ENCODE results near the gene NANOS3. TPM values are rescaled to one million over a fixed set of nuclear protein-coding genes. Genes with fewer than 3 reads are reported as not detected.

The NANOS3 gene
- total and polyA plus RNA-seq, 9 of the 15 experiments (the other 6 are each of a cell fraction or from before 2014, with no cell fraction given) = not detected

DNA sequence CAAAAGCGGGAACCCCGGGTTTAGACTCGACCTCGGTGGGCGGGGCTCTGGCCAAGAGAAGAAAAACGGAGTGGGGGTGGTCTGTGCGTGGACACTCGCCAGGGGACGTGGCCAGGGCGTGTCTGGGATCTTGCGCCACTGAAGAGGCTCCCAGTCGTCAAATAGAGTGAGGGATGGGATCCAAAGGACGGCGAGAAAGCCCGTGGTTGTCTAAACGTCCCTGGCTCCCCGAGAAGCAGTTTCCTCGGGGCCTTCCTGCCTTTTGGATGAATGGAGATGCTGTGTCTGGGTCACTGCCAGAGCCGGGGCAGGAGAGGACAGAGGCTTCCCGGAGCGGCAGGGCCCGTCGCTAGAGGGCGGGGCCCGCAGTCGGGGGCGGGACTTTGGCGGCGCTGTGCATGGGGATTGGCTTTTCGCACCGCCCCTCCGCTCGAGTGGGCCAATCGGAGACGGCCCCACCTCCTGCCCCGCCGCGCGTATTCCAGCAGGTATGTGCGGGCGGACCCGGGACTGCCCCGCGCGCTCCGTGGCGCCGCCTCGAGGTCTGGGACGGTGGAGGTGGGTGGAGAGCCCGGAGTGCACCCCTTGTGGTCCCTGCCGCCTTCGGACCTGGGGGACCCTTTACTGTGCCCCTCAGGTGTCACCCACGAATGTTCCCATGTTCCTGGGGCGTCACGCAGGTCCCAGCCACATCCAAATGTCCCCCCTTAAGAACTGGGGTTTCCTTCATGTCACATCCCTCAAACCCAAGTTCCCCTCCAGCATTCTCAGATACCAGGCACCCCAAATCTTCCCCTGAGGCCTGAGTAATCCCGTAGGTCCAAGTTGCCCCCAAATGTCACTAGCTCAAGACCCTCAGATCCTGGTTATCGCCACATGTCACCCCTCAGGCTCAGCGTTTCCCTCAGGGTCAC is 43.3 kb upstream of the NANOS3 start (continued):
- TF ChIP-seq ZNF354B (CRISPR knock-in tag; IDR thresholded peaks at IDR 0.05) (no peak), PHF20 (IDR thresholded peaks at IDR 0.05; ENCODE audit: partially characterized antibody) (no peak), ZC3H4 (CRISPR knock-in tag; IDR thresholded peaks at IDR 0.05; ENCODE audit: borderline replicate concordance) (no peak), ZNF274 (IDR thresholded peaks at IDR 0.05; ENCODE audit: borderline replicate concordance, low read depth, low read length) (no peak), ZNF507 (tag; conservative IDR thresholded peaks at IDR 0.05) (no peak)
- TF ChIP-seq, protein P1, sequence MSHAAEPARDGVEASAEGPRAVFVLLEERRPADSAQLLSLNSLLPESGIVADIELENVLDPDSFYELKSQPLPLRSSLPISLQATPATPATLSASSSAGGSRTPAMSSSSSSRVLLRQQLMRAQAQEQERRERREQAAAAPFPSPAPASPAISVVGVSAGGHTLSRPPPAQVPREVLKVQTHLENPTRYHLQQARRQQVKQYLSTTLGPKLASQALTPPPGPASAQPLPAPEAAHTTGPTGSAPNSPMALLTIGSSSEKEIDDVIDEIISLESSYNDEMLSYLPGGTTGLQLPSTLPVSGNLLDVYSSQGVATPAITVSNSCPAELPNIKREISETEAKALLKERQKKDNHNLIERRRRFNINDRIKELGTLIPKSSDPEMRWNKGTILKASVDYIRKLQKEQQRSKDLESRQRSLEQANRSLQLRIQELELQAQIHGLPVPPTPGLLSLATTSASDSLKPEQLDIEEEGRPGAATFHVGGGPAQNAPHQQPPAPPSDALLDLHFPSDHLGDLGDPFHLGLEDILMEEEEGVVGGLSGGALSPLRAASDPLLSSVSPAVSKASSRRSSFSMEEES (CRISPR knock-in tag; IDR thresholded peaks at IDR 0.05) = no peak

DNA sequence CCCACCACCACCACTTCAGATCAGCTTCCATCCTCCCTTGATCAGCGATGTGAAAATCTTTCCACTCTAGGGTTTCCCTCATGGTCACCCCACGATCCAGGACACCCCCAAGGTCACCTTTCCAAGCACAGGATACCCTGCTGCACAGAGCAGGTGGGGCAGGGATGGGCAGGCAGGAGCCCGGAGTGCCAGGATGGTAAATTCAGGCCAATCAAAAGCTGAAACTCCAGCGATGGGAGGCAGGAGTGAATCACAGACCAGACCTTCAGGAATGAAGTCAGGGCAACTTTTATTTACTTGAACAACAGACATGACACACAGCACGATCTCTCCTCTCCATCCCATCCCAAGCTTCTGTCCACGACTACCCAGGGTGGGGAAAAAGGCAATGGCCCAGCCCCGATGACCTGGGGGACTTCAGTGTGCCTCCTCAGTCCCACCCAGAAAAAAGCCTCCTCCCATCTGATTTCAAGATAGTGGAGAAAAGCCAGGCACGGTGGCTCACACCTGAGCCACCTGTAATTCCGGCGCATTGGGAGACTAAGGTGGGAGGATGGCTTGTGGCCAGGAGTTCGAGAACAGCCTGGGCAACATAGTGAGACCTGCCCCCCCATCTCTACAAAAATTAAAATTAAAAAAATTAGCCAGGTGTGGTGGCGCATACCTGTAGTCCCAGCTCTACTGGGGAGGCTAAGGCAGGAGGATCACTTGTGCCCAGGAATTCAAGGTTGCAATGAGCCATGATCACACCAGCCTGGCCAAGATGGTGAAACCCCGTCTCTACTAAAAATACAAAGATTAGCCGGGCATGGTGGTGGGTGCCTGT is 42.5 kb upstream of the NANOS3 start:
- H3K79me2 ChIP-seq (ENCODE audit: control insufficient read depth, insufficient read depth, low read length) = peaks cover 34% of the 10 kb centered on the region
- FAIRE-seq (no peak), ATAC-seq (no peak), DNase-seq (ENCODE audit: extremely low read depth in 1 of 4, low spot score in 3 of 4) (no peak)
- H2AFZ ChIP-seq (ENCODE audit: low read depth, low read length) = no peak overlapping the region
- peaks cover 33% of the 10 kb centered on the region; the same call in 2 of the 3 replicates for H3K36me3 ChIP-seq (ENCODE audit: control insufficient read depth, insufficient read depth, low read length)
- CTCF ChIA-PET (ENCODE audit: low intra/inter-chr PET ratio) = no interaction called here
- H3K9me3 ChIP-seq (replicated peaks; ENCODE audit: control insufficient read depth, insufficient read depth, low read depth, low read length) = no peaks in the 10 kb centered on the region
- no peak overlapping the region for H3K4me3 ChIP-seq
- POLR2A ChIA-PET = interaction anchor here (0.6 to 1.3 kb wide), 3 partner anchors 12 to 87 kb away, joined by 3 to 9 read pairs (median 3); no protein-coding TSS in a partner anchor
- no peaks in the 10 kb centered on the region for H3K9me1 ChIP-seq (ENCODE audit: control insufficient read depth, insufficient read depth, low read length)
- no peaks in the 10 kb centered on the region for H4K20me1 ChIP-seq (replicated peaks; ENCODE audit: control insufficient read depth, insufficient read depth, low read length)
- peak overlapping the region; percentile 84 for H3K4me2 ChIP-seq (ENCODE audit: insufficient read depth, low read length)
- 74% methylated on average over 14 of the region's 14 CpGs for WGBS (ENCODE audit: insufficient coverage, low coverage, missing lambda C conversion rate)
- intact Hi-C loops (cut with micrococcal nuclease) = no loop called here
- in situ Hi-C loops (cut with MboI) = no loop called here
- no TSS peak for BruUV-seq (replicated peaks)
- no peak overlapping the region for H3K27ac ChIP-seq (ENCODE audit: extremely low read depth, low read depth, low read length)
- no peaks in the 10 kb centered on the region for H3K27me3 ChIP-seq (ENCODE audit: control insufficient read depth in 2 of 2, insufficient read depth in 2 of 2, low read length in 2 of 2)
- peak overlapping the region in 1 of 2 experiments; percentile 82; a peak in 1 of 4 replicates for H3K9ac ChIP-seq (ENCODE audit: insufficient read depth in 1 of 2, low read depth in 2 of 2, low read length in 2 of 2)
- peaks cover 16 to 62% of the 10 kb centered on the region in 2 experiments for H3K4me1 ChIP-seq (replicated peaks in 1 of 2; ENCODE audit: control insufficient read depth in 2 of 2, insufficient read depth in 2 of 2, low read length in 2 of 2)
- TF ChIP-seq BRCA1 (IDR thresholded peaks at IDR 0.05) = no peak
- TF ChIP-seq BRCA1 (CRISPR knock-in tag; IDR thresholded peaks at IDR 0.05) = 0 out of 2 replicates have a peak, but pooled peaks have one; percentile 12
- 0 out of 2 replicates have a peak, but pooled peaks have one; percentile 7 for TF ChIP-seq SUPT5H (IDR thresholded peaks at IDR 0.05)
- TF ChIP-seq, protein P2, sequence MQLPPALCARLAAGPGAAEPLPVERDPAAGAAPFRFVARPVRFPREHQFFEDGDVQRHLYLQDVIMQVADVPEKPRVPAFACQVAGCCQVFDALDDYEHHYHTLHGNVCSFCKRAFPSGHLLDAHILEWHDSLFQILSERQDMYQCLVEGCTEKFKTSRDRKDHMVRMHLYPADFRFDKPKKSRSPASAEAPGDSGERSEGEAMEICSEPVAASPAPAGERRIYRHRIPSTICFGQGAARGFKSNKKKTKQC (CRISPR knock-in tag; IDR thresholded peaks at IDR 0.05) = 0 out of 2 replicates have a peak, but pooled peaks have one; percentile 45
- TF ChIP-seq, protein P3, sequence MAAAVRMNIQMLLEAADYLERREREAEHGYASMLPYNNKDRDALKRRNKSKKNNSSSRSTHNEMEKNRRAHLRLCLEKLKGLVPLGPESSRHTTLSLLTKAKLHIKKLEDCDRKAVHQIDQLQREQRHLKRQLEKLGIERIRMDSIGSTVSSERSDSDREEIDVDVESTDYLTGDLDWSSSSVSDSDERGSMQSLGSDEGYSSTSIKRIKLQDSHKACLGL (CRISPR knock-in tag; IDR thresholded peaks at IDR 0.05; ENCODE audit: borderline replicate concordance, poor library complexity, severe bottlenecking) = no peak
- TF ChIP-seq, protein P4, sequence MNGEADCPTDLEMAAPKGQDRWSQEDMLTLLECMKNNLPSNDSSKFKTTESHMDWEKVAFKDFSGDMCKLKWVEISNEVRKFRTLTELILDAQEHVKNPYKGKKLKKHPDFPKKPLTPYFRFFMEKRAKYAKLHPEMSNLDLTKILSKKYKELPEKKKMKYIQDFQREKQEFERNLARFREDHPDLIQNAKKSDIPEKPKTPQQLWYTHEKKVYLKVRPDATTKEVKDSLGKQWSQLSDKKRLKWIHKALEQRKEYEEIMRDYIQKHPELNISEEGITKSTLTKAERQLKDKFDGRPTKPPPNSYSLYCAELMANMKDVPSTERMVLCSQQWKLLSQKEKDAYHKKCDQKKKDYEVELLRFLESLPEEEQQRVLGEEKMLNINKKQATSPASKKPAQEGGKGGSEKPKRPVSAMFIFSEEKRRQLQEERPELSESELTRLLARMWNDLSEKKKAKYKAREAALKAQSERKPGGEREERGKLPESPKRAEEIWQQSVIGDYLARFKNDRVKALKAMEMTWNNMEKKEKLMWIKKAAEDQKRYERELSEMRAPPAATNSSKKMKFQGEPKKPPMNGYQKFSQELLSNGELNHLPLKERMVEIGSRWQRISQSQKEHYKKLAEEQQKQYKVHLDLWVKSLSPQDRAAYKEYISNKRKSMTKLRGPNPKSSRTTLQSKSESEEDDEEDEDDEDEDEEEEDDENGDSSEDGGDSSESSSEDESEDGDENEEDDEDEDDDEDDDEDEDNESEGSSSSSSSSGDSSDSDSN (IDR thresholded peaks at IDR 0.05; ENCODE audit: borderline replicate concordance in 1 of 2, low read depth in 2 of 2, low read length in 2 of 2) = no peak
- TF ChIP-seq ZNF583 (CRISPR knock-in tag; IDR thresholded peaks at IDR 0.05) = no peak
